ENCODE data around the gene PC.

The PC gene

DNA sequence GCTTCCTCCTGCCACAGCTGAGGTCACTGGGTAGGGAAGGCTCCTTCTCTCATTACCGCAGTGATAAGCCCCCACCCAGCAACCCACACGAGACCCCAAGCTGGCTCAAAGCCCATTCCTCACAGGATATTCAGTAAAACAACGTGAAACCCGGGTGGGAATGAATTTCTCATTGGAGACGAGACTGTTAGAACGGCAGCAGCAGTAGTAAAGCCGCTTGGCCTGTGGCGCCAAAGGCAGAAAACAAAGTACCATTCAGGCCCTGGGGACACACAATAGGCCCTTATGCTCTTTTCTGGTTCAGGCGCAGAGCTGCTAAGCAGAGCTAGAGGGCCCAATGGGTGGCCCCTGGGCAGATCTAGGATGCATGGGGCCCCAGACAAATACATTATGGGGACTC, 45.3 kb downstream of the PC start:
- Histone ChIP-seq H2AFZ (ENCODE audit: low read length) (no peak overlapping the region), H3K9me2 (replicated peaks; ENCODE audit: insufficient read depth, low read length) (no peaks in the 10 kb centered on the region), H3K4me1 (ENCODE audit: low read length) (no peaks in the 10 kb centered on the region), H3K27ac (ENCODE audit: low read length) (no peak overlapping the region), H4K20me1 (ENCODE audit: insufficient read depth, low read length) (no peaks in the 10 kb centered on the region), H3K27me3 (replicated peaks; ENCODE audit: insufficient read depth, low read length) (peaks cover 18% of the 10 kb centered on the region), H3K79me2 (ENCODE audit: low read length) (no peaks in the 10 kb centered on the region), H3K4me3 (ENCODE audit: low read length) (no peak overlapping the region), H3F3A (ENCODE audit: insufficient read depth, low read length) (no peaks in the 10 kb centered on the region), H3K9me3 (replicated peaks; ENCODE audit: insufficient read depth, low read length) (no peaks in the 10 kb centered on the region), H3K36me3 (replicated peaks; ENCODE audit: insufficient read depth, low read length) (no peaks in the 10 kb centered on the region), H3K4me2 (ENCODE audit: low read depth, low read length) (no peak overlapping the region), H3K9ac (ENCODE audit: low read length) (no peak overlapping the region)
- DNase-seq = no peak
- TF ChIP-seq, protein P1, sequence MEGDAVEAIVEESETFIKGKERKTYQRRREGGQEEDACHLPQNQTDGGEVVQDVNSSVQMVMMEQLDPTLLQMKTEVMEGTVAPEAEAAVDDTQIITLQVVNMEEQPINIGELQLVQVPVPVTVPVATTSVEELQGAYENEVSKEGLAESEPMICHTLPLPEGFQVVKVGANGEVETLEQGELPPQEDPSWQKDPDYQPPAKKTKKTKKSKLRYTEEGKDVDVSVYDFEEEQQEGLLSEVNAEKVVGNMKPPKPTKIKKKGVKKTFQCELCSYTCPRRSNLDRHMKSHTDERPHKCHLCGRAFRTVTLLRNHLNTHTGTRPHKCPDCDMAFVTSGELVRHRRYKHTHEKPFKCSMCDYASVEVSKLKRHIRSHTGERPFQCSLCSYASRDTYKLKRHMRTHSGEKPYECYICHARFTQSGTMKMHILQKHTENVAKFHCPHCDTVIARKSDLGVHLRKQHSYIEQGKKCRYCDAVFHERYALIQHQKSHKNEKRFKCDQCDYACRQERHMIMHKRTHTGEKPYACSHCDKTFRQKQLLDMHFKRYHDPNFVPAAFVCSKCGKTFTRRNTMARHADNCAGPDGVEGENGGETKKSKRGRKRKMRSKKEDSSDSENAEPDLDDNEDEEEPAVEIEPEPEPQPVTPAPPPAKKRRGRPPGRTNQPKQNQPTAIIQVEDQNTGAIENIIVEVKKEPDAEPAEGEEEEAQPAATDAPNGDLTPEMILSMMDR (IDR thresholded peaks at IDR 0.05; ENCODE audit: low read length) = no peak
- no peak for TF ChIP-seq EZH2 (optimal IDR thresholded peaks at IDR 0.05; ENCODE audit: low read depth, low read length)
- TF ChIP-seq EZH2phosphoT487 (IDR thresholded peaks at IDR 0.05; ENCODE audit: low read length) = no peak

GRCh38 chr11:66912361-66912760, 45.8 kb downstream of the PC start:
- Histone ChIP-seq H3K36me3 (replicated peaks; ENCODE audit: insufficient read depth, low read length) (no peaks in the 10 kb centered on the region), H3F3A (ENCODE audit: insufficient read depth, low read length) (no peaks in the 10 kb centered on the region), H4K20me1 (ENCODE audit: insufficient read depth, low read length) (no peaks in the 10 kb centered on the region), H3K4me1 (ENCODE audit: low read length) (no peaks in the 10 kb centered on the region), H3K4me3 (ENCODE audit: low read length) (no peak overlapping the region), H3K9ac (ENCODE audit: low read length) (no peak overlapping the region), H2AFZ (ENCODE audit: low read length) (no peak overlapping the region), H3K9me3 (replicated peaks; ENCODE audit: insufficient read depth, low read length) (no peaks in the 10 kb centered on the region), H3K27ac (ENCODE audit: low read length) (no peak overlapping the region), H3K27me3 (replicated peaks; ENCODE audit: insufficient read depth, low read length) (peaks cover 22% of the 10 kb centered on the region), H3K9me2 (replicated peaks; ENCODE audit: insufficient read depth, low read length) (no peaks in the 10 kb centered on the region), H3K4me2 (ENCODE audit: low read depth, low read length) (no peak overlapping the region), H3K79me2 (ENCODE audit: low read length) (no peaks in the 10 kb centered on the region)
- no peak for DNase-seq
- TF ChIP-seq, protein P1 (IDR thresholded peaks at IDR 0.05; ENCODE audit: low read length) = no peak
- no peak for TF ChIP-seq EZH2phosphoT487 (IDR thresholded peaks at IDR 0.05; ENCODE audit: low read length)
- no peak for TF ChIP-seq EZH2 (optimal IDR thresholded peaks at IDR 0.05; ENCODE audit: low read depth, low read length)

- no peaks in the 10 kb centered on the region for H3K79me2 ChIP-seq (ENCODE audit: low read length)
- no peak overlapping the region for H3K4me2 ChIP-seq (ENCODE audit: low read depth, low read length)
- H3K36me3 ChIP-seq (replicated peaks; ENCODE audit: insufficient read depth, low read length) = no peaks in the 10 kb centered on the region
- H3K27ac ChIP-seq (ENCODE audit: low read length) = no peak overlapping the region
- H3K4me1 ChIP-seq (ENCODE audit: low read length) = no peaks in the 10 kb centered on the region
- H3K9ac ChIP-seq (ENCODE audit: low read length) = no peak overlapping the region
- H3K4me3 ChIP-seq (ENCODE audit: low read length) = no peak overlapping the region
- H2AFZ ChIP-seq (ENCODE audit: low read length) = no peak overlapping the region
- H3K9me3 ChIP-seq (replicated peaks; ENCODE audit: insufficient read depth, low read length) = no peaks in the 10 kb centered on the region
- no peaks in the 10 kb centered on the region for H4K20me1 ChIP-seq (ENCODE audit: insufficient read depth, low read length)
- TF ChIP-seq EZH2 (optimal IDR thresholded peaks at IDR 0.05; ENCODE audit: low read depth, low read length) (no peak), EZH2phosphoT487 (IDR thresholded peaks at IDR 0.05; ENCODE audit: low read length) (no peak)
- TF ChIP-seq, protein P1 (IDR thresholded peaks at IDR 0.05; ENCODE audit: low read length) = no peak
- H3F3A ChIP-seq (ENCODE audit: insufficient read depth, low read length) = no peaks in the 10 kb centered on the region
- H3K9me2 ChIP-seq (replicated peaks; ENCODE audit: insufficient read depth, low read length) = no peaks in the 10 kb centered on the region
- no peak for DNase-seq
- peaks cover 22% of the 10 kb centered on the region for H3K27me3 ChIP-seq (replicated peaks; ENCODE audit: insufficient read depth, low read length)
Observed at GRCh38 chr11:66910669-66911068, 47.5 kb downstream of the PC start.

All from MM.1S (cell line).